Suprapubic skin (tissue), 4 donors: ENCODE measurements around the gene CTNNA1. TPM values are rescaled to one million over a fixed set of nuclear protein-coding genes. Genes with fewer than 3 reads are reported as not detected.
"Not testable (repeated sequence)": the region's sequence is repeated elsewhere in the genome, so short reads cannot be mapped to it uniquely, and the experiment has no call there.

Experiments
- DNase-seq, 2 donors: peaks; one replicate each; pipeline ENCODE4 v3.0.0-alpha.2; 2019; ENCODE audit warnings: low spot score in 2 of 2
- H3K27ac ChIP-seq: fragments of 200-600 bp; sonication (generic); one replicate; pipeline ENCODE4 v1.5.1; 2019
- H3K27me3 ChIP-seq: fragments of 200-600 bp; sonication (generic); one replicate; pipeline ENCODE4 v1.5.1; 2019
- H3K36me3 ChIP-seq: fragments of 200-600 bp; sonication (generic); one replicate; pipeline ENCODE4 v1.5.1; 2019
- H3K4me1 ChIP-seq: fragments of 200-600 bp; sonication (generic); one replicate; pipeline ENCODE4 v1.5.1; 2019
- H3K4me3 ChIP-seq: fragments of 200-600 bp; sonication (generic); one replicate; pipeline ENCODE4 v1.5.1; 2019; ENCODE audit warnings: mild to moderate bottlenecking
- H3K9me3 ChIP-seq: fragments of 200-600 bp; sonication (generic); one replicate; pipeline ENCODE4 v1.5.1; 2019
- CTCF ChIP-seq, 2 donors: fragments of 200-600 bp in 1 of 2; fragments of 450-650 bp in 1 of 2; sonication (generic) in 1 of 2; IDR thresholded peaks; one replicate each; pipeline ENCODE4 v1.5.1; 2016 to 2019; ENCODE audit warnings: antibody characterized with exemption in 2 of 2, mild to moderate bottlenecking in 1 of 2, moderate library complexity in 1 of 2
- EP300 ChIP-seq: sonication (generic); formaldehyde crosslinking; IDR thresholded peaks from one replicate; pipeline ENCODE4 v1.6.1; 2017; ENCODE audit warnings: antibody characterized with exemption
- POLR2A ChIP-seq, 2 donors: fragments of 450-650 bp; IDR thresholded peaks; one replicate each; pipeline ENCODE4 v1.6.1; 2017; ENCODE audit warnings: antibody characterized with exemption in 2 of 2, mild to moderate bottlenecking in 2 of 2, moderate library complexity in 2 of 2
- POLR2AphosphoS5 ChIP-seq, 3 donors: sonication (generic); formaldehyde crosslinking; IDR thresholded peaks; one replicate each; pipeline ENCODE4 v1.6.1; 2017; ENCODE audit warnings: antibody characterized with exemption in 3 of 3
- WGBS: methylation state at CpG from one replicate; pipeline ENCODE4 v1.1.5; 2018; 5-methylcytosine and 5-hydroxymethylcytosine counted together
- total RNA-seq, 4 donors: library from RNA; depleted of rRNA; stranded (reverse); fragments of >200 nt; gene quantifications; one replicate each; pipeline ENCODE4 v1.1.0, GENCODE V29; 2016

Gene CTNNA1
- total RNA-seq, 4 donors from 2014 or later = 260 to 332 (median 279) TPM

GRCh38 chr5:138725153-138725817 lies 27.9 kb upstream of the CTNNA1 start:
- TF ChIP-seq POLR2A (IDR thresholded peaks at IDR 0.05) (no peak), EP300 (no peak), POLR2AphosphoS5 (IDR thresholded peaks at IDR 0.05) (peak in 1 of 3 donors; percentile 57), CTCF (IDR thresholded peaks at IDR 0.05) (peak in 1 of 2 donors; percentile 41)
- H3K27me3 ChIP-seq = no peaks in the 10 kb centered on the region
- no peak overlapping the region for H3K4me3 ChIP-seq
- H3K9me3 ChIP-seq = no peaks in the 10 kb centered on the region
- peak overlapping the region; percentile 78 for H3K27ac ChIP-seq
- no peaks in the 10 kb centered on the region for H3K36me3 ChIP-seq
- peaks cover 31% of the 10 kb centered on the region for H3K4me1 ChIP-seq
- 43% methylated on average over 12 of the region's 12 CpGs for WGBS
- peak; percentile 76 to 83 for DNase-seq

GRCh38 chr5:138725818-138726416 lies 27.3 kb upstream of the CTNNA1 start:
- TF ChIP-seq POLR2A (IDR thresholded peaks at IDR 0.05) (no peak), CTCF (IDR thresholded peaks at IDR 0.05) (no peak), POLR2AphosphoS5 (IDR thresholded peaks at IDR 0.05) (no peak), EP300 (no peak)
- no peak for DNase-seq
- no peak overlapping the region for H3K4me3 ChIP-seq
- WGBS = 46% methylated on average over 6 of the region's 6 CpGs
- no peaks in the 10 kb centered on the region for H3K36me3 ChIP-seq
- no peaks in the 10 kb centered on the region for H3K9me3 ChIP-seq
- H3K27me3 ChIP-seq = no peaks in the 10 kb centered on the region
- peak overlapping the region; percentile 78 for H3K27ac ChIP-seq
- peaks cover 31% of the 10 kb centered on the region for H3K4me1 ChIP-seq

GRCh38 chr5:138726848-138727247 lies 26.4 kb upstream of the CTNNA1 start:
- H3K36me3 ChIP-seq = no peaks in the 10 kb centered on the region
- peaks cover 31% of the 10 kb centered on the region for H3K4me1 ChIP-seq
- TF ChIP-seq CTCF (IDR thresholded peaks at IDR 0.05) = no peak
- TF ChIP-seq EP300 = no peak
- TF ChIP-seq POLR2AphosphoS5 (IDR thresholded peaks at IDR 0.05) = no peak
- TF ChIP-seq POLR2A (IDR thresholded peaks at IDR 0.05) = no peak
- DNase-seq = no peak
- no peaks in the 10 kb centered on the region for H3K27me3 ChIP-seq
- H3K27ac ChIP-seq = no peak overlapping the region
- WGBS = 65% methylated on average over 4 of the region's 4 CpGs
- no peak overlapping the region for H3K4me3 ChIP-seq
- H3K9me3 ChIP-seq = no peaks in the 10 kb centered on the region

GRCh38 chr5:138730496-138730895 lies 22.7 kb upstream of the CTNNA1 start:
- not testable (repeated sequence) for H3K27ac ChIP-seq, DNase-seq, H3K4me3 ChIP-seq, H3K27me3 ChIP-seq, H3K36me3 ChIP-seq, H3K9me3 ChIP-seq
- H3K4me1 ChIP-seq = peaks cover 15% of the 10 kb centered on the region
- WGBS = 96% methylated on average over 12 of the region's 12 CpGs

GRCh38 chr5:138732466-138732865 lies 20.8 kb upstream of the CTNNA1 start:
- DNase-seq = no peak

GRCh38 chr5:138732933-138733332 lies 20.3 kb upstream of the CTNNA1 start:
- no peak for DNase-seq
- Histone ChIP-seq H3K9me3 (no peaks in the 10 kb centered on the region), H3K36me3 (no peaks in the 10 kb centered on the region), H3K4me3 (no peak overlapping the region), H3K4me1 (peaks cover 3% of the 10 kb centered on the region), H3K27ac (no peak overlapping the region), H3K27me3 (no peaks in the 10 kb centered on the region)
- TF ChIP-seq POLR2A (IDR thresholded peaks at IDR 0.05) (no peak), CTCF (IDR thresholded peaks at IDR 0.05) (no peak), POLR2AphosphoS5 (IDR thresholded peaks at IDR 0.05) (no peak), EP300 (no peak)
- 94% methylated on average over 4 of the region's 4 CpGs for WGBS

More at GRCh38 chr5:138732466-138732865, 20.8 kb upstream of the CTNNA1 start:
- Histone ChIP-seq H3K27ac (no peak overlapping the region), H3K9me3 (no peaks in the 10 kb centered on the region), H3K36me3 (no peaks in the 10 kb centered on the region), H3K4me3 (no peak overlapping the region), H3K4me1 (no peaks in the 10 kb centered on the region), H3K27me3 (no peaks in the 10 kb centered on the region)
- WGBS = 77% methylated on average over 2 of the region's 2 CpGs
- no peak for TF ChIP-seq EP300
- no peak for TF ChIP-seq POLR2A (IDR thresholded peaks at IDR 0.05)
